ENCODE results near the gene NFAT5. TPM values are rescaled to one million over a fixed set of nuclear protein-coding genes. Genes with fewer than 3 reads are reported as not detected.

NFAT5 gene
- total RNA-seq, 1 donor from 2014 or later = 41.0 TPM

DNA sequence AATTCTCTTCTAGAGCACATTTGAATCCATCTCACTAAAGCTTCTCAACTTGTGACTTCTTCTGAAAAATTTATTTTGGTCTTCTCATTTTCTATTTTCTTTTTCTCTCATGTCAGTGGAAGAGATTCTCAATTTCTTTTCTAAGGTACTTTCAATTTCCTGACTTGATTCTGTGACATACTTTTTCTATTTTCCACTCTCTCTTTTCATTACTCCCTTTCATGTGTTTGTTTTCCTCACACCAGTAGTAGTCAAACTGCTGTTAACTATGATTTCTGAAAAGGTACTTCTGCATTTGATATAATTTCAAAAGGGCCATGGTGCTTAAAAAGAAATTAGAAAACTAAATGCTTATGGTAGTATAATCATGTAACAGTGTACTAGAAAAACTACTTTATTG is 41.9 kb downstream of the NFAT5 start:
- TF ChIP-seq, protein P1, sequence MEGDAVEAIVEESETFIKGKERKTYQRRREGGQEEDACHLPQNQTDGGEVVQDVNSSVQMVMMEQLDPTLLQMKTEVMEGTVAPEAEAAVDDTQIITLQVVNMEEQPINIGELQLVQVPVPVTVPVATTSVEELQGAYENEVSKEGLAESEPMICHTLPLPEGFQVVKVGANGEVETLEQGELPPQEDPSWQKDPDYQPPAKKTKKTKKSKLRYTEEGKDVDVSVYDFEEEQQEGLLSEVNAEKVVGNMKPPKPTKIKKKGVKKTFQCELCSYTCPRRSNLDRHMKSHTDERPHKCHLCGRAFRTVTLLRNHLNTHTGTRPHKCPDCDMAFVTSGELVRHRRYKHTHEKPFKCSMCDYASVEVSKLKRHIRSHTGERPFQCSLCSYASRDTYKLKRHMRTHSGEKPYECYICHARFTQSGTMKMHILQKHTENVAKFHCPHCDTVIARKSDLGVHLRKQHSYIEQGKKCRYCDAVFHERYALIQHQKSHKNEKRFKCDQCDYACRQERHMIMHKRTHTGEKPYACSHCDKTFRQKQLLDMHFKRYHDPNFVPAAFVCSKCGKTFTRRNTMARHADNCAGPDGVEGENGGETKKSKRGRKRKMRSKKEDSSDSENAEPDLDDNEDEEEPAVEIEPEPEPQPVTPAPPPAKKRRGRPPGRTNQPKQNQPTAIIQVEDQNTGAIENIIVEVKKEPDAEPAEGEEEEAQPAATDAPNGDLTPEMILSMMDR (IDR thresholded peaks at IDR 0.05) = no peak
- H3K4me3 Mint-ChIP-seq (ENCODE audit: unreplicated experiment) = no peak overlapping the region
- peak overlapping the region; percentile 29 for H3K27ac Mint-ChIP-seq (ENCODE audit: unreplicated experiment)

DNA sequence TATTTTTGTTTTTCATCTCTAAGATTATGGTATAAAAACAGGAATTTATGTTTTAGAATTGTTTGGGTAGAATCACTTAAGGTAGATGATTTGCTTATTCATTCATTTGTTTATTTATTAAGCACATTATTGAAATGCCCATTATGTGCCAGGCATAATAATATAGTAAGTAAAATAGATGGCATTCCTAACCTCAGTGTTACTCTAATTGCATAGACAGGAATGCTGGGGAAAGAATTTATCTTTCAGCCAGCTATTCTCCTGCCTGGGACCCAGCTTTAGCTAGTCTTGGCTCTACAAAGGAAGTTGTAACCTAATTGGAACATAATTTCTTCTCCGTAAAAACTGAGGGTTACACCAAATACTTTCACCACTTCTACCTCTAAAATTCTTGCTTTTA is 44.6 kb downstream of the NFAT5 start:
- H3K36me3 Mint-ChIP-seq (ENCODE audit: low read depth) = no peaks in the 10 kb centered on the region
- DNase-seq (ENCODE audit: low spot score) = no peak
- peak overlapping the region; percentile 42 for H3K4me3 Mint-ChIP-seq (ENCODE audit: unreplicated experiment)
- H3K9me3 Mint-ChIP-seq (ENCODE audit: low read depth) = no peaks in the 10 kb centered on the region
- peak overlapping the region; percentile 80 for H3K27ac Mint-ChIP-seq (ENCODE audit: unreplicated experiment)
- TF ChIP-seq, protein P1 (IDR thresholded peaks at IDR 0.05) = no peak
- no peaks in the 10 kb centered on the region for H3K27me3 Mint-ChIP-seq (ENCODE audit: low read depth)
- H3K4me1 Mint-ChIP-seq (ENCODE audit: low read depth) = peaks cover 67% of the 10 kb centered on the region

More for the DNA sequence above, 41.9 kb downstream of the NFAT5 start:
- Mint-ChIP-seq H3K36me3 (ENCODE audit: low read depth) (no peaks in the 10 kb centered on the region), H3K4me1 (ENCODE audit: low read depth) (peaks cover 43% of the 10 kb centered on the region), H3K9me3 (ENCODE audit: low read depth) (no peaks in the 10 kb centered on the region), H3K27me3 (ENCODE audit: low read depth) (no peaks in the 10 kb centered on the region)
- DNase-seq (ENCODE audit: low spot score) = no peak

DNA sequence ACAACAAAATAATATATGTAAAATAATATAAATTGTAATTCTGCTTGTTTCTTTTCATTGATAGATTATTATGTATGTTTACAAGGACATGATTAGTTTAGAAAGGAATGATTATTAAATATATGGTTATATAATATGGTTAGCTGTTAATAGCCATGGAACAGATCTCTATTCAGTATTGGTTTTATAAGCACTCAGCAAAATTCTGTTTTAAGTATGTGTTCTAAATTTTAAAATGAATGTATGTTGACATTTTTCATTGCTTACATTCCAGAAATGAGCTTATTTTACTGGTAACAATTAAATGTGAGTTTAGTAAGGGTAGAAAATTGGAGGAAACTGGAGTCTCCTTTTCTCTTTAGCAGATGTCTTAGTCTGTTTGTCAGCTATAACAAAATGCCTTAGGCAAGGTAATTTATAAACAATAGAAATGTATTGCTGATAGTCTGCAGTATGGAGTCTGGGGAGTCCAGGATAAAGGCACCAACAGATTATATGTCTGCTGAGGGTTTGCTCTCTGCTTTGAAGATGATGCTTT is 45.4 kb downstream of the NFAT5 start:
- Mint-ChIP-seq H3K4me1 (ENCODE audit: low read depth) (peaks cover 74% of the 10 kb centered on the region), H3K4me3 (ENCODE audit: unreplicated experiment) (no peak overlapping the region), H3K9me3 (ENCODE audit: low read depth) (no peaks in the 10 kb centered on the region), H3K36me3 (ENCODE audit: low read depth) (no peaks in the 10 kb centered on the region), H3K27ac (ENCODE audit: unreplicated experiment) (peak overlapping the region; percentile 46), H3K27me3 (ENCODE audit: low read depth) (no peaks in the 10 kb centered on the region)
- TF ChIP-seq, protein P1 (IDR thresholded peaks at IDR 0.05) = no peak
- no peak for DNase-seq (ENCODE audit: low spot score)

DNA sequence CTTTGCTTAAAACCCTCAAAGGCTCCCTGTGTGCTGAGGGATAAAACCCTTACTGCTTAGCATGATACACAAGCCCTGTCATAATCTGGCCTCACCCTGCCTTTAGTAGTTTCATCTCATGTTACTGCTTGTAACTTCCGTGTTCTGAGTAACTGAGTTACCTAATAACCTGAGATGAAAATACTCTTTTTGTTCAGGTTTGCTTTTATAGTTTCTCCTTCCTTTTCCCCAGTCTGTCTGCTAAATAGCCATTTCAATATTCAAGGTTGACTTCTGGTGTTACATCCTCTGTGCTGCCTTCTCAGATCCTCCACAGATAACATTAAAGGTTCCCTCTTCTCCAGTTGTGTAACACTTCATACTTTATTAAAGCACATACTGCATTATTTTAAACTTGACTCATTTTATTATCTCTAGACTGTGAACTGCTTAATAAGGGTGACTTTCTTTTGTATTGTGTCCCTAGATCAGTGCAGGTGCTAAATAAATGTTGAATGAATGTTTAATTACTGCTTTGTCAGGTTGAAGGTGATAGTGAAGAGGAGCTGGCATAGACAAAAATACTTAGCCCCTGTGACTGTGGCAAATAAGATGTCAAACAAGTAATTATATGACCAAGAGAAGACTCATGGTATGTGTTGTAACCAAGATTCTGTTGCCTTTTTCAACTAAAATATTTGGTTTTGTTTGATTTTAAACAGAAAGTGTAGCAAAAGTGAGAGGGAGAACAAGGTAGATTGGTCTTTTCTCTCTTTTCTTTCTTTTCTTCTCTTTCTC is 47.8 kb downstream of the NFAT5 start:
- Mint-ChIP-seq H3K9me3 (ENCODE audit: low read depth) (no peaks in the 10 kb centered on the region), H3K4me3 (ENCODE audit: unreplicated experiment) (no peak overlapping the region), H3K27ac (ENCODE audit: unreplicated experiment) (peak overlapping the region; percentile 53), H3K27me3 (ENCODE audit: low read depth) (no peaks in the 10 kb centered on the region), H3K36me3 (ENCODE audit: low read depth) (no peaks in the 10 kb centered on the region), H3K4me1 (ENCODE audit: low read depth) (peaks cover 73% of the 10 kb centered on the region)
- no peak for DNase-seq (ENCODE audit: low spot score)
- TF ChIP-seq, protein P1 (IDR thresholded peaks at IDR 0.05) = no peak

DNA sequence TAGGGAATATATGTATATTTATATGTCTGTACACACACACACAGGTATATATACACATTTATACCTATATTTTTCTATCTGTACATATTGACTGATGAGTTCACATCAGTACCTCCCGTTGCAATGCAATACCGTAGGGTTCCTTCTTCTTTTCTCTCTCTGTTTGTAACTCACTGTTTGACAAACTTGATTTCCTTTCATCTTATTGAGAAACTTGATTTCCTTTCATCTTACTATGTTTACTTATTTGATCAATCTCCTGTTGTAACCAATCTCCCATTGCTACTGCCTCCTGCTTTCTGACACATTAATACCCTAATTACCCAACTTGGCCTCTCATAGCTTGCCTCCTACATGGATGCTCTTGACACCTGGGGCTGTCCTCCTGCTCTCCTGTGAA is 49.8 kb downstream of the NFAT5 start:
- H3K4me1 Mint-ChIP-seq (ENCODE audit: low read depth) = peaks cover 76% of the 10 kb centered on the region
- no peak overlapping the region for H3K4me3 Mint-ChIP-seq (ENCODE audit: unreplicated experiment)
- H3K27ac Mint-ChIP-seq (ENCODE audit: unreplicated experiment) = peak overlapping the region; percentile 45

More for the DNA sequence above, 49.8 kb downstream of the NFAT5 start:
- no peaks in the 10 kb centered on the region for H3K9me3 Mint-ChIP-seq (ENCODE audit: low read depth)
- H3K27me3 Mint-ChIP-seq (ENCODE audit: low read depth) = no peaks in the 10 kb centered on the region
- TF ChIP-seq, protein P1 (IDR thresholded peaks at IDR 0.05) = no peak
- H3K36me3 Mint-ChIP-seq (ENCODE audit: low read depth) = no peaks in the 10 kb centered on the region
- no peak for DNase-seq (ENCODE audit: low spot score)
